OCI-LY1 (cell line): ENCODE results near the gene PLEKHM1.

Source experiments
- H2AFZ ChIP-seq: fragments of 200-600 bp; sonication (generic), shearing (Covaris generic); 2 replicates; pipeline ENCODE4 v1.6.0; 2014; ENCODE audit warnings: antibody characterized with exemption, mild to moderate bottlenecking, low read length
- H3F3A ChIP-seq: fragments of 200-600 bp; sonication (generic), shearing (Covaris generic); 2 replicates; pipeline ENCODE4 v1.6.0; 2014; ENCODE audit warnings: mild to moderate bottlenecking, antibody characterized with exemption, low read length, moderate library complexity; ENCODE audit not compliant: insufficient read depth
- H3K27ac ChIP-seq: fragments of 200-600 bp; sonication (generic); 2 replicates; pipeline ENCODE4 v1.5.1; 2014; ENCODE audit warnings: low read length, mixed run types, mild to moderate bottlenecking, low read depth; ENCODE audit not compliant: poor library complexity, severe bottlenecking
- H3K27me3 ChIP-seq: fragments of 200-600 bp; sonication (generic); 2 replicates; pipeline ENCODE4 v1.6.0; 2014; ENCODE audit warnings: antibody characterized with exemption, mild to moderate bottlenecking, low read length, moderate library complexity; ENCODE audit not compliant: insufficient read depth
- H3K36me3 ChIP-seq: fragments of 200-600 bp; sonication (generic); 2 replicates; pipeline ENCODE4 v1.6.1; 2014; ENCODE audit warnings: mild to moderate bottlenecking, antibody characterized with exemption, low read length, moderate library complexity, mixed read lengths; ENCODE audit not compliant: insufficient read depth
- H3K4me1 ChIP-seq: fragments of 200-600 bp; sonication (generic); 2 replicates; pipeline ENCODE4 v1.5.1; 2014; ENCODE audit warnings: mild to moderate bottlenecking, low read length, moderate library complexity; ENCODE audit not compliant: insufficient read depth, severe bottlenecking
- H3K4me2 ChIP-seq: fragments of 200-600 bp; sonication (generic), shearing (Covaris generic); 2 replicates; pipeline ENCODE4 v1.6.1; 2014; ENCODE audit warnings: low read length
- H3K4me3 ChIP-seq: fragments of 200-600 bp; sonication (generic); 2 replicates; pipeline ENCODE4 v1.5.1; 2014; ENCODE audit warnings: low read length, low read depth, mild to moderate bottlenecking, mixed read lengths; ENCODE audit not compliant: poor library complexity, severe bottlenecking
- H3K79me2 ChIP-seq: fragments of 200-600 bp; shearing (Covaris generic); 2 replicates; pipeline ENCODE4 v1.6.1; 2016; ENCODE audit warnings: mixed run types, low read length, mixed read lengths; ENCODE audit not compliant: insufficient read depth
- H3K9ac ChIP-seq: fragments of 200-600 bp; sonication (generic), shearing (Covaris generic); 2 replicates; pipeline ENCODE4 v1.6.1; 2014; ENCODE audit warnings: mild to moderate bottlenecking, low read length, mixed read lengths
- H3K9me2 ChIP-seq: fragments of 200-600 bp; sonication (generic), shearing (Covaris generic); 2 replicates; pipeline ENCODE4 v1.6.1; 2014; ENCODE audit warnings: low read depth, mild to moderate bottlenecking, low read length, mixed read lengths
- H3K9me3 ChIP-seq: fragments of 200-600 bp; shearing (Covaris generic); 2 replicates; pipeline ENCODE4 v1.6.1; 2014; ENCODE audit warnings: low read length, mixed read lengths
- H4K20me1 ChIP-seq: fragments of 200-600 bp; sonication (generic), shearing (Covaris generic); 2 replicates; pipeline ENCODE4 v1.6.0; 2016; ENCODE audit warnings: mild to moderate bottlenecking, low read length; ENCODE audit not compliant: insufficient read depth
- EZH2 ChIP-seq: fragments of 200-600 bp; sonication (generic), shearing (Covaris generic); IDR thresholded peaks from 2 replicates; pipeline ENCODE4 v1.8.0; 2017; ENCODE audit warnings: borderline replicate concordance, mixed run types, mild to moderate bottlenecking, antibody characterized with exemption, low read length, moderate library complexity, mixed read lengths
- TF ChIP-seq, protein P1 (sequence below): fragments of 200-600 bp; sonication (generic), shearing (Covaris generic); IDR thresholded peaks from 2 replicates; pipeline ENCODE4 v1.5.1; 2017; ENCODE audit warnings: mild to moderate bottlenecking, antibody characterized with exemption, low read length, moderate library complexity, mixed read lengths

Gene PLEKHM1

DNA sequence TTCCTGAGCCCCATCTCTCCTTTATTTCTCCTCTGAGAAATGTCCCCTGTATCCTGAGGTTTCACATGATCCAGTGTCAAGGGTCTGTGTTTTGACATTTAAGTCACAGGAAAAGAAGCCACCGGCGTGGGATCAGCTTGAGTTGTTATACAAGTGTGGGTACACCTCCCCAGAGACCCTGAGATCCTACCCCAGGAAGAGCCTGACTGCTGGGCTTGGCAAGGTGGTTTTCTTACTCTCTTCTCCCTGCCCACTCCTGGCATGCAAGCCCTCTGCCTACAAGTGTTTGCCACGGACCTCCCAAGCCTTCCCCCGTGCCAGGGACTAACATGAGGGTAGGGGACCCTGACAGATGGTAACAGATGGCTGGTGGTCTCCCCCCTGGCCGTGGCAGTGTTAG, 55.0 kb downstream of the PLEKHM1 start:
- Histone ChIP-seq H3F3A (0 out of 2 replicates have a peak, but pooled peaks cover 3% of the 10 kb centered on the region), H2AFZ (no peak overlapping the region), H3K27ac (no peak overlapping the region), H3K79me2 (no peaks in the 10 kb centered on the region), H3K4me2 (no peak overlapping the region), H3K9ac (no peak overlapping the region), H3K9me3 (no peaks in the 10 kb centered on the region), H3K9me2 (no peaks in the 10 kb centered on the region), H3K4me1 (peaks cover 20% of the 10 kb centered on the region), H3K27me3 (no peaks in the 10 kb centered on the region), H4K20me1 (no peaks in the 10 kb centered on the region), H3K36me3 (peaks cover 10% of the 10 kb centered on the region; the same call in 1 of the 2 replicates), H3K4me3 (no peak overlapping the region)
- TF ChIP-seq EZH2: no peak
- TF ChIP-seq, protein P1, sequence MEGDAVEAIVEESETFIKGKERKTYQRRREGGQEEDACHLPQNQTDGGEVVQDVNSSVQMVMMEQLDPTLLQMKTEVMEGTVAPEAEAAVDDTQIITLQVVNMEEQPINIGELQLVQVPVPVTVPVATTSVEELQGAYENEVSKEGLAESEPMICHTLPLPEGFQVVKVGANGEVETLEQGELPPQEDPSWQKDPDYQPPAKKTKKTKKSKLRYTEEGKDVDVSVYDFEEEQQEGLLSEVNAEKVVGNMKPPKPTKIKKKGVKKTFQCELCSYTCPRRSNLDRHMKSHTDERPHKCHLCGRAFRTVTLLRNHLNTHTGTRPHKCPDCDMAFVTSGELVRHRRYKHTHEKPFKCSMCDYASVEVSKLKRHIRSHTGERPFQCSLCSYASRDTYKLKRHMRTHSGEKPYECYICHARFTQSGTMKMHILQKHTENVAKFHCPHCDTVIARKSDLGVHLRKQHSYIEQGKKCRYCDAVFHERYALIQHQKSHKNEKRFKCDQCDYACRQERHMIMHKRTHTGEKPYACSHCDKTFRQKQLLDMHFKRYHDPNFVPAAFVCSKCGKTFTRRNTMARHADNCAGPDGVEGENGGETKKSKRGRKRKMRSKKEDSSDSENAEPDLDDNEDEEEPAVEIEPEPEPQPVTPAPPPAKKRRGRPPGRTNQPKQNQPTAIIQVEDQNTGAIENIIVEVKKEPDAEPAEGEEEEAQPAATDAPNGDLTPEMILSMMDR: no peak

DNA sequence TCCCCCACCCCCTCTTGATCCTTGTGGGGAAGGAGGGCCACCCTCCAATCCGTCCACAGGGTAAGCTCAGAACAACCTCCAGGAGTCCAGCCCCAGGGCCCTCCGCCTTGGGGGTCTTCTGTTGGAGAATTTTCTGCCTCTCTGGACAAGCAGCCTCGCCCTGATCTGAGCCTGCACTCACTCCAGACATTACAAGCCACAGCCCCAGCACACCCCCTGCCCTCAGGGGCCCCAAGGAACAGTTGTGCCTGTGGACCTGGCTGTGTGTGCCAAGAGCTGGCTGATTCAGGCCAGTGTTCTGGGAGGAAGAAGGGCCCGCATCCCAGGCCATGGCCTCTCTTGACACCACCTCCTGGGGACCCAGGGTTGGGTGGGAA, 57.4 kb downstream of the PLEKHM1 start:
- Histone ChIP-seq H3K9ac (no peak overlapping the region), H3K4me1 (peaks cover 36% of the 10 kb centered on the region), H3K4me2 (no peak overlapping the region), H3K4me3 (no peak overlapping the region), H2AFZ (no peak overlapping the region), H3K9me3 (no peaks in the 10 kb centered on the region), H3F3A (0 out of 2 replicates have a peak, but pooled peaks cover 7% of the 10 kb centered on the region), H4K20me1 (no peaks in the 10 kb centered on the region), H3K27ac (no peak overlapping the region), H3K27me3 (no peaks in the 10 kb centered on the region), H3K36me3 (peaks cover 10% of the 10 kb centered on the region; the same call in 1 of the 2 replicates), H3K9me2 (no peaks in the 10 kb centered on the region), H3K79me2 (no peaks in the 10 kb centered on the region)
- TF ChIP-seq EZH2: no peak
- TF ChIP-seq, protein P1: no peak

DNA sequence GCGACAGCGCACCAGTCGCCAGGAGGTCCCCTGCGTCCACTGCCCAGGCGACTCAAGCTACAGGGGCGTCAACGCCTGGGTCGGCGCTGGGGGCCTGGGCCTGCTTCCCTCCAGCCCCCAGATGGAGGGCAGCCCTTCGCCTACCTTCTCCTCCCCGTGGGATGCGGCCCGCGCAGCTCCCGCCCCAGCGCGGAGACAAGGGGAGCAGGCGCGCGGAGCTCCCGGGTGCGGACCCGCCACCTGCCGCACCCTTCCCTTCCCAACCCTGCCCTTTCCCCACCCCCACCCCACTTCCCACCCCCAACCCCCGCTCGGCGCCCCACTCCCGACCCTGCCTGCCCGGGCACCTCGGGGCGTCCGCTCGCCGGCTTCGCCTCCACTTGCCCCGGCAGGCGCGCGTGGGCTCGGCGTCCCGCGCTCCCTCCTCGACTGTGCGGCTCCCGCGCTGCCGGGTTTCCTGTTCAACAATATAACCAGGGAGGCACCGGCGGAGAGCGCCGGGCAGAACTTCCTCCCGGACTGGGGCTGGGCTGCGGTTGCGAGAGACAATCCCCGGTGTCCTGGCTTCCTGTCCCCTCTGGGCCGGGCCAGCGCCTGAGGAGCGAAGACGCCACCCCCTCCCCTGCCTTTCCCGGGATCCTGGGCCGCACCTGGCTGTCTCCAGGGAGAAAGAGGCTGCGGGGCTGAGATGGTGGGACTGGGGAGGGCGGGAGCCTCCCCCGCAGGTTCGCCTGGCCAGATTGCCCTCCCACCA, 57.9 kb downstream of the PLEKHM1 start, which contains the start of gene ARHGAP27:
TSS of gene ARHGAP27 (minus strand) at position 466 of the 754 bp plus-strand sequence. CDS start 2,591 bp downstream, outside the sequence.
- peak within 1 kb of the TSS; percentile 45; the same call in 1 of the 2 replicates for H3K9ac ChIP-seq

More for the DNA sequence above, 57.9 kb downstream of the PLEKHM1 start, which contains the start of gene ARHGAP27:
- 0 out of 2 replicates have a peak, but pooled peaks cover 7% of the 10 kb centered on the region for H3F3A ChIP-seq
- H3K4me3 ChIP-seq: peak within 1 kb of the TSS; percentile 62
- H3K4me1 ChIP-seq: peaks cover 40% of the 10 kb centered on the region
- no peaks in the 10 kb centered on the region for H3K9me2 ChIP-seq
- no peak within 1 kb of the TSS for H2AFZ ChIP-seq
- H3K36me3 ChIP-seq: peaks cover 10% of the 10 kb centered on the region; the same call in 1 of the 2 replicates
- peak within 1 kb of the TSS; percentile 96 for H3K4me2 ChIP-seq
- no peaks in the 10 kb centered on the region for H3K79me2 ChIP-seq
- H3K27ac ChIP-seq: no peak within 1 kb of the TSS
- H4K20me1 ChIP-seq: no peaks in the 10 kb centered on the region
- TF ChIP-seq EZH2: no peak
- TF ChIP-seq, protein P1: no peak
- no peaks in the 10 kb centered on the region for H3K27me3 ChIP-seq
- no peaks in the 10 kb centered on the region for H3K9me3 ChIP-seq
